ENCODE measurements around the gene GPR156. TPM values are rescaled to one million over a fixed set of nuclear protein-coding genes. Genes with fewer than 3 reads are reported as not detected.

GPR156 gene
- total RNA-seq, 2 donors from 2014 or later: 0.46 to 3.0 TPM

- H3K9me3 ChIP-seq: no peaks in the 10 kb centered on the region
- no peak for TF ChIP-seq POLR2A (IDR thresholded peaks at IDR 0.05)
- TF ChIP-seq POLR2AphosphoS5 (IDR thresholded peaks at IDR 0.05): no peak
- TF ChIP-seq, protein P1, sequence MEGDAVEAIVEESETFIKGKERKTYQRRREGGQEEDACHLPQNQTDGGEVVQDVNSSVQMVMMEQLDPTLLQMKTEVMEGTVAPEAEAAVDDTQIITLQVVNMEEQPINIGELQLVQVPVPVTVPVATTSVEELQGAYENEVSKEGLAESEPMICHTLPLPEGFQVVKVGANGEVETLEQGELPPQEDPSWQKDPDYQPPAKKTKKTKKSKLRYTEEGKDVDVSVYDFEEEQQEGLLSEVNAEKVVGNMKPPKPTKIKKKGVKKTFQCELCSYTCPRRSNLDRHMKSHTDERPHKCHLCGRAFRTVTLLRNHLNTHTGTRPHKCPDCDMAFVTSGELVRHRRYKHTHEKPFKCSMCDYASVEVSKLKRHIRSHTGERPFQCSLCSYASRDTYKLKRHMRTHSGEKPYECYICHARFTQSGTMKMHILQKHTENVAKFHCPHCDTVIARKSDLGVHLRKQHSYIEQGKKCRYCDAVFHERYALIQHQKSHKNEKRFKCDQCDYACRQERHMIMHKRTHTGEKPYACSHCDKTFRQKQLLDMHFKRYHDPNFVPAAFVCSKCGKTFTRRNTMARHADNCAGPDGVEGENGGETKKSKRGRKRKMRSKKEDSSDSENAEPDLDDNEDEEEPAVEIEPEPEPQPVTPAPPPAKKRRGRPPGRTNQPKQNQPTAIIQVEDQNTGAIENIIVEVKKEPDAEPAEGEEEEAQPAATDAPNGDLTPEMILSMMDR (IDR thresholded peaks at IDR 0.05): no peak
- 96% methylated on average over 52 of the region's 52 CpGs for WGBS
These were observed 144.8 kb downstream of the GPR156 start for GRCh38 chr3:120140098-120140742.

DNA sequence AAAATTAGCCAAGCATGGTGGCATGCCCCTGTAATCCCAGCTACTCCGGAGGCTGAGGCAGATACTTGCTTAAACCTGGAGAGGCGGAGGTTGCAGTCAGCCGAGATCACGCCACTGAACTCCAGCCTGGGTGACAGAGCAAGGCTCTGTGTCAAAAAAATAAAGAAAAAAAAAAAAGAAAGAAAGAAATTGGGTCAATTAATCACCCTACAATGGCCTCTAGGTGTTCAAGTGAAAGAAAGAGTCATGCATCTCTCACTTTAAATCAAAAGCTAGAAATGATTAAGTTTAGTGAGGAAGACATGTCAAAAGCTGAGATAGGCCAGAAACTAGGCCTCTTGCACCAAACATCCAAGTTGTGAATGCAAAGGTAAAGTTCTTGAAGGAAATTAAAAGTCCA, 145.9 kb downstream of the GPR156 start:
- WGBS: 98% methylated on average over 4 of the region's 4 CpGs
- TF ChIP-seq POLR2AphosphoS5 (IDR thresholded peaks at IDR 0.05) (no peak), POLR2A (IDR thresholded peaks at IDR 0.05) (no peak)
- TF ChIP-seq, protein P1 (IDR thresholded peaks at IDR 0.05): no peak
- no peak overlapping the region for H3K4me3 ChIP-seq
- DNase-seq (ENCODE audit: low spot score): no peak
- H3K9me3 ChIP-seq: no peaks in the 10 kb centered on the region
- H3K4me1 ChIP-seq (replicated peaks): no peaks in the 10 kb centered on the region
- no peak overlapping the region for H3K27ac ChIP-seq
- H3K36me3 ChIP-seq: no peaks in the 10 kb centered on the region
- no peaks in the 10 kb centered on the region for H3K27me3 ChIP-seq (replicated peaks; ENCODE audit: insufficient read depth)
- intact Hi-C loops (cut with DNase I): no loop called here

More at GRCh38 chr3:120140098-120140742, 144.8 kb downstream of the GPR156 start:
- H3K4me3 ChIP-seq: no peak overlapping the region
- intact Hi-C loops (cut with DNase I): no loop called here
- DNase-seq (ENCODE audit: low spot score): no peak
- H3K4me1 ChIP-seq (replicated peaks): no peaks in the 10 kb centered on the region
- no peaks in the 10 kb centered on the region for H3K27me3 ChIP-seq (replicated peaks; ENCODE audit: insufficient read depth)
- H3K36me3 ChIP-seq: no peaks in the 10 kb centered on the region
- H3K27ac ChIP-seq: no peak overlapping the region

DNA sequence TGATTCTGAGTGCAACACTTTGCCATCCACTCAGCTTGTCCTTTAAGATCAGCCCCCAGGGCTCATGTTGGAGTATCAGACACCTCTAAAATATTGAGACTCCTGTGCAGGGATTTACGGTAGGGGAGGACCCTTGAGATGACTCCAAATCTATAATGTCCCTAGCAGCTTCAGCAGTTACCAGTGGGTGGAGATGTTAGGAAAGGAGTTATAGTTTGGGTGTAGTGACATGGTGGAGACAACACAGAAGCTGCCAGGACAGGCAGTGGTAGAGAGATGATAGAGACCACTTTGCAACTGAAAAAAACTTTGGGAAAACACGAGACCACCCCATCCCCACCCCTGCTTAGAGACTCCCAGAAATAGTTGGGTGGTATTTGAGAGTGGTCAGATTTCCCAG, 147.5 kb downstream of the GPR156 start:
- Histone ChIP-seq H3K4me3 (no peak overlapping the region), H3K27me3 (replicated peaks; ENCODE audit: insufficient read depth) (no peaks in the 10 kb centered on the region), H3K36me3 (no peaks in the 10 kb centered on the region), H3K9me3 (no peaks in the 10 kb centered on the region), H3K27ac (no peak overlapping the region), H3K4me1 (replicated peaks) (no peaks in the 10 kb centered on the region)
- TF ChIP-seq POLR2A (IDR thresholded peaks at IDR 0.05) (no peak), POLR2AphosphoS5 (IDR thresholded peaks at IDR 0.05) (no peak)
- TF ChIP-seq, protein P1 (IDR thresholded peaks at IDR 0.05): no peak
- intact Hi-C loops (cut with DNase I): no loop called here
- DNase-seq (ENCODE audit: low spot score): no peak
- WGBS: 48% methylated on average over 2 of the region's 2 CpGs

GRCh38 chr3:120130656-120131055, 154.4 kb downstream of the GPR156 start:
- WGBS: 76% methylated on average over 3 of the region's 3 CpGs
- H3K36me3 ChIP-seq: no peaks in the 10 kb centered on the region

More at GRCh38 chr3:120130656-120131055, 154.4 kb downstream of the GPR156 start:
- Histone ChIP-seq H3K4me3 (no peak overlapping the region), H3K4me1 (replicated peaks) (no peaks in the 10 kb centered on the region), H3K27ac (no peak overlapping the region), H3K9me3 (no peaks in the 10 kb centered on the region), H3K27me3 (replicated peaks; ENCODE audit: insufficient read depth) (no peaks in the 10 kb centered on the region)
- intact Hi-C loops (cut with DNase I): no loop called here
- no peak for DNase-seq (ENCODE audit: low spot score)
- no peak for TF ChIP-seq POLR2A (IDR thresholded peaks at IDR 0.05)
- TF ChIP-seq, protein P1 (IDR thresholded peaks at IDR 0.05): no peak
- no peak for TF ChIP-seq POLR2AphosphoS5 (IDR thresholded peaks at IDR 0.05)
